Neural cell (in vitro differentiated cells): ENCODE results near the gene MTCL1. TPM values are rescaled to one million over a fixed set of nuclear protein-coding genes. Genes with fewer than 3 reads are reported as not detected.

Source experiments
- H2AFZ ChIP-seq: fragments of 200-600, 300-800 bp; sonication (generic), shearing (Covaris generic); 2 replicates; pipeline ENCODE4 v1.6.0; 2014; ENCODE audit warnings: low read depth, mild to moderate bottlenecking, antibody characterized with exemption, low read length, moderate library complexity
- H3F3A ChIP-seq: fragments of 200-600 bp; shearing (Covaris generic); 2 replicates; pipeline ENCODE4 v1.6.1; 2016; ENCODE audit warnings: mild to moderate bottlenecking, moderate library complexity, mixed read lengths, antibody characterized with exemption, low read length; ENCODE audit not compliant: insufficient read depth, poor library complexity, severe bottlenecking
- H3K27ac ChIP-seq: fragments of 200-600, 300-800 bp; sonication (generic), shearing (Covaris generic); 2 replicates; pipeline ENCODE4 v1.5.1; 2014; ENCODE audit warnings: mild to moderate bottlenecking, low read length, moderate library complexity
- H3K27me3 ChIP-seq: fragments of 300-800, 200-600 bp; sonication (generic), shearing (Covaris generic); 2 replicates; pipeline ENCODE4 v1.6.0; 2014; ENCODE audit warnings: mild to moderate bottlenecking, low read depth, low read length, moderate library complexity; ENCODE audit not compliant: insufficient read depth
- H3K36me3 ChIP-seq: fragments of 300-800, 200-600 bp; sonication (generic), shearing (Covaris generic); 2 replicates; pipeline ENCODE4 v1.5.1; 2014; ENCODE audit warnings: mild to moderate bottlenecking, antibody characterized with exemption, low read length, moderate library complexity; ENCODE audit not compliant: insufficient read depth
- H3K4me2 ChIP-seq: fragments of 300-800, 200-600 bp; sonication (generic), shearing (Covaris generic); 2 replicates; pipeline ENCODE4 v1.6.0; 2014; ENCODE audit warnings: mild to moderate bottlenecking, low read length
- H3K4me3 ChIP-seq: fragments of 300-800, 200-600 bp; sonication (generic), shearing (Covaris generic); 2 replicates; pipeline ENCODE4 v1.5.1; 2014; ENCODE audit warnings: mild to moderate bottlenecking, low read length, moderate library complexity
- H3K79me2 ChIP-seq: fragments of 200-600 bp; shearing (Covaris generic); replicated peaks from 2 replicates; pipeline ENCODE4 v1.6.0; 2014; ENCODE audit warnings: mild to moderate bottlenecking, low read length, moderate library complexity; ENCODE audit not compliant: insufficient read depth
- H3K9ac ChIP-seq: fragments of 300-800, 200-600 bp; sonication (generic), shearing (Covaris generic); 2 replicates; pipeline ENCODE4 v1.6.1; 2016; ENCODE audit warnings: mild to moderate bottlenecking, low read length, mixed read lengths
- H3K9me2 ChIP-seq: fragments of 200-600 bp; shearing (Covaris generic); 2 replicates; pipeline ENCODE4 v1.6.1; 2016; ENCODE audit warnings: mild to moderate bottlenecking, low read length, mixed read lengths; ENCODE audit not compliant: insufficient read depth
- H3K9me3 ChIP-seq: fragments of 200-600, 300-800 bp; sonication (generic), shearing (Covaris generic); 2 replicates; pipeline ENCODE4 v1.6.1; 2016; ENCODE audit warnings: mild to moderate bottlenecking, mixed run types, low read length, moderate library complexity, mixed read lengths
- H4K20me1 ChIP-seq: fragments of 200-600 bp; shearing (Covaris generic); 2 replicates; pipeline ENCODE4 v1.6.1; 2016; ENCODE audit warnings: mild to moderate bottlenecking, mixed run types; ENCODE audit not compliant: insufficient read depth
- CTCF ChIP-seq: fragments of 450-650 bp; IDR thresholded peaks from 2 replicates; pipeline ENCODE4 v1.5.1; 2014; ENCODE audit warnings: antibody characterized with exemption, mild to moderate bottlenecking, moderate library complexity; ENCODE audit not compliant: poor library complexity, severe bottlenecking
- EP300 ChIP-seq: fragments of 450-650 bp; conservative IDR thresholded peaks from 2 replicates; pipeline ENCODE4 v1.6.1; 2014; ENCODE audit warnings: antibody characterized with exemption, mild to moderate bottlenecking, moderate library complexity; ENCODE audit not compliant: poor library complexity, severe bottlenecking
- EZH2 ChIP-seq: fragments of 200-600, 300-800 bp; shearing (Covaris generic), sonication (generic); IDR thresholded peaks from 2 replicates; pipeline ENCODE4 v1.6.1; 2014; ENCODE audit warnings: antibody characterized with exemption, low read length, borderline replicate concordance, mild to moderate bottlenecking; ENCODE audit not compliant: insufficient read depth, poor library complexity, severe bottlenecking
- MXI1 ChIP-seq: fragments of 450-650 bp; conservative IDR thresholded peaks from 2 replicates; pipeline ENCODE4 v1.6.1; 2014; ENCODE audit warnings: antibody characterized with exemption, mild to moderate bottlenecking; ENCODE audit not compliant: poor library complexity, severe bottlenecking
- POLR2AphosphoS5 ChIP-seq: IDR thresholded peaks from 2 replicates; pipeline ENCODE4 v1.6.1; 2012
- RAD21 ChIP-seq: fragments of 450-650 bp; conservative IDR thresholded peaks from 2 replicates; pipeline ENCODE4 v1.6.1; 2014; ENCODE audit warnings: antibody characterized with exemption, mild to moderate bottlenecking, moderate library complexity
- SMC3 ChIP-seq: fragments of 450-650 bp; conservative IDR thresholded peaks from 2 replicates; pipeline ENCODE4 v1.6.1; 2014; ENCODE audit warnings: antibody characterized with exemption, mild to moderate bottlenecking, moderate library complexity; ENCODE audit not compliant: poor library complexity
- TAF1 ChIP-seq: IDR thresholded peaks from 2 replicates; pipeline ENCODE4 v1.6.1; 2012; ENCODE audit warnings: low read depth
- polyA plus RNA-seq: library from polyadenylated mRNA; depleted of rRNA; stranded (reverse); fragments of >200 nt; gene quantifications from 2 replicates; pipeline ENCODE4 v1.2.3, GENCODE V29; 2014
- TF ChIP-seq, protein P1 (sequence below): IDR thresholded peaks from 2 replicates; pipeline ENCODE4 v1.6.1; 2012; ENCODE audit warnings: borderline replicate concordance

MTCL1 gene
- polyA plus RNA-seq, 1 donor from 2014 or later, result 20.8 TPM

- Histone ChIP-seq H3K9ac (no peak overlapping the region), H3K27me3 (no peaks in the 10 kb centered on the region), H3K36me3 (peaks cover 6% of the 10 kb centered on the region), H3K4me2 (no peak overlapping the region), H2AFZ (no peak overlapping the region), H3K79me2 (no peaks in the 10 kb centered on the region), H3K9me2 (no peaks in the 10 kb centered on the region), H4K20me1 (no peaks in the 10 kb centered on the region), H3K27ac (no peak overlapping the region), H3K9me3 (no peaks in the 10 kb centered on the region), H3F3A (no peaks in the 10 kb centered on the region), H3K4me3 (no peak overlapping the region)
- TF ChIP-seq SMC3 (no peak), CTCF (no peak), MXI1 (no peak), RAD21 (no peak), POLR2AphosphoS5 (no peak), EZH2 (no peak), EP300 (no peak), TAF1 (no peak)
- TF ChIP-seq, protein P1, sequence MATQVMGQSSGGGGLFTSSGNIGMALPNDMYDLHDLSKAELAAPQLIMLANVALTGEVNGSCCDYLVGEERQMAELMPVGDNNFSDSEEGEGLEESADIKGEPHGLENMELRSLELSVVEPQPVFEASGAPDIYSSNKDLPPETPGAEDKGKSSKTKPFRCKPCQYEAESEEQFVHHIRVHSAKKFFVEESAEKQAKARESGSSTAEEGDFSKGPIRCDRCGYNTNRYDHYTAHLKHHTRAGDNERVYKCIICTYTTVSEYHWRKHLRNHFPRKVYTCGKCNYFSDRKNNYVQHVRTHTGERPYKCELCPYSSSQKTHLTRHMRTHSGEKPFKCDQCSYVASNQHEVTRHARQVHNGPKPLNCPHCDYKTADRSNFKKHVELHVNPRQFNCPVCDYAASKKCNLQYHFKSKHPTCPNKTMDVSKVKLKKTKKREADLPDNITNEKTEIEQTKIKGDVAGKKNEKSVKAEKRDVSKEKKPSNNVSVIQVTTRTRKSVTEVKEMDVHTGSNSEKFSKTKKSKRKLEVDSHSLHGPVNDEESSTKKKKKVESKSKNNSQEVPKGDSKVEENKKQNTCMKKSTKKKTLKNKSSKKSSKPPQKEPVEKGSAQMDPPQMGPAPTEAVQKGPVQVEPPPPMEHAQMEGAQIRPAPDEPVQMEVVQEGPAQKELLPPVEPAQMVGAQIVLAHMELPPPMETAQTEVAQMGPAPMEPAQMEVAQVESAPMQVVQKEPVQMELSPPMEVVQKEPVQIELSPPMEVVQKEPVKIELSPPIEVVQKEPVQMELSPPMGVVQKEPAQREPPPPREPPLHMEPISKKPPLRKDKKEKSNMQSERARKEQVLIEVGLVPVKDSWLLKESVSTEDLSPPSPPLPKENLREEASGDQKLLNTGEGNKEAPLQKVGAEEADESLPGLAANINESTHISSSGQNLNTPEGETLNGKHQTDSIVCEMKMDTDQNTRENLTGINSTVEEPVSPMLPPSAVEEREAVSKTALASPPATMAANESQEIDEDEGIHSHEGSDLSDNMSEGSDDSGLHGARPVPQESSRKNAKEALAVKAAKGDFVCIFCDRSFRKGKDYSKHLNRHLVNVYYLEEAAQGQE, result no peak
These were observed 78.1 kb downstream of the MTCL1 start for GRCh38 chr18:8783335-8783993.

GRCh38 chr18:8783994-8784530, 78.7 kb downstream of the MTCL1 start:
- no peaks in the 10 kb centered on the region for H3K9me3 ChIP-seq
- no peaks in the 10 kb centered on the region for H3K79me2 ChIP-seq
- H4K20me1 ChIP-seq, result no peaks in the 10 kb centered on the region
- no peaks in the 10 kb centered on the region for H3K27me3 ChIP-seq
- TF ChIP-seq EZH2, result no peak
- TF ChIP-seq, protein P1, result no peak
- TF ChIP-seq EP300, result no peak
- TF ChIP-seq MXI1, result no peak
- no peak for TF ChIP-seq CTCF
- no peak for TF ChIP-seq TAF1
- no peak for TF ChIP-seq SMC3
- no peak for TF ChIP-seq POLR2AphosphoS5
- no peak for TF ChIP-seq RAD21
- no peaks in the 10 kb centered on the region for H3K9me2 ChIP-seq
- no peaks in the 10 kb centered on the region for H3F3A ChIP-seq
- H3K27ac ChIP-seq, result no peak overlapping the region
- H3K36me3 ChIP-seq, result peaks cover 6% of the 10 kb centered on the region
- no peak overlapping the region for H3K4me3 ChIP-seq
- H3K9ac ChIP-seq, result no peak overlapping the region
- H2AFZ ChIP-seq, result no peak overlapping the region
- H3K4me2 ChIP-seq, result no peak overlapping the region
